ENCODE results near the gene CAMTA2.

DNA sequence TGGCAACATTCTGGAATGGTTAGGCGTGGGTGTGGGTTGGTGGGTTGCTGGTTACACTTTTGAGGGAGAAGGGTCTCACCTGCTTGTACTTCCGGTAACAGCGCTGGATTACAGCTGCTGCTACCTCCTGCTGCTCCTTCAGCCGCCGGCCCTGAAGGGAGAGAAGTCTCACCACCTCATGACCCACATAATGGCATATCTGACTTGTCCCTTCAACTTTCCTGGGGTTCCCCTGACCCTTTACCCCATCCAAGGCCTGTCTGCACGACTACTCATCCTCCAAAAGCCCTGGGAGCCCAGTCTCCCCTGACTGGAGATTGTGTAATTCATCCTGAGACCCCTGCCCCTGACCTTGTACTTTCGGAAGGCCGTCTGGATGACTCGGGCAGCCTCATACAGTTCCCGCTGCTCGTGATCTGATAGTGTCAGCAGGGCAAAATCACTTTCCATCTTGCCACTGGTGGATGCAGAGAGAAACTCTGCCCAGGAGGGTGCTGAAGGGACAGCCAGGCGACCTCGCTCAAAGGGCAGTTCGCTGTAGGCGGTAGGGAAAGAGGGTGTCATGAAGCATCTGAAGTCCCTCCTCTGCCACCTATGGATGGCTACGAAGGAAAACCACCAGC is 17.8 kb downstream of the CAMTA2 start:
- TF ChIP-seq, protein P1, sequence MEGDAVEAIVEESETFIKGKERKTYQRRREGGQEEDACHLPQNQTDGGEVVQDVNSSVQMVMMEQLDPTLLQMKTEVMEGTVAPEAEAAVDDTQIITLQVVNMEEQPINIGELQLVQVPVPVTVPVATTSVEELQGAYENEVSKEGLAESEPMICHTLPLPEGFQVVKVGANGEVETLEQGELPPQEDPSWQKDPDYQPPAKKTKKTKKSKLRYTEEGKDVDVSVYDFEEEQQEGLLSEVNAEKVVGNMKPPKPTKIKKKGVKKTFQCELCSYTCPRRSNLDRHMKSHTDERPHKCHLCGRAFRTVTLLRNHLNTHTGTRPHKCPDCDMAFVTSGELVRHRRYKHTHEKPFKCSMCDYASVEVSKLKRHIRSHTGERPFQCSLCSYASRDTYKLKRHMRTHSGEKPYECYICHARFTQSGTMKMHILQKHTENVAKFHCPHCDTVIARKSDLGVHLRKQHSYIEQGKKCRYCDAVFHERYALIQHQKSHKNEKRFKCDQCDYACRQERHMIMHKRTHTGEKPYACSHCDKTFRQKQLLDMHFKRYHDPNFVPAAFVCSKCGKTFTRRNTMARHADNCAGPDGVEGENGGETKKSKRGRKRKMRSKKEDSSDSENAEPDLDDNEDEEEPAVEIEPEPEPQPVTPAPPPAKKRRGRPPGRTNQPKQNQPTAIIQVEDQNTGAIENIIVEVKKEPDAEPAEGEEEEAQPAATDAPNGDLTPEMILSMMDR (IDR thresholded peaks at IDR 0.05; ENCODE audit: poor library complexity, severe bottlenecking), result no peak
- TF ChIP-seq RAD21 (conservative IDR thresholded peaks at IDR 0.05), result no peak
- no peak for TF ChIP-seq POLR2AphosphoS5 (IDR thresholded peaks at IDR 0.05)
- TF ChIP-seq TAF1 (IDR thresholded peaks at IDR 0.05; ENCODE audit: low read depth), result no peak
